Upper lobe of right lung (tissue), 1 donor: Measurements from ENCODE around the gene PKLR. TPM values are rescaled to one million over a fixed set of nuclear protein-coding genes. Genes with fewer than 3 reads are reported as not detected.

Experiments used
- ATAC-seq: fragments of 200-7000 bp; cut with Tn5 transposase; one replicate; pipeline ENCODE4 v1.9.1; 2020; ENCODE audit warnings: mild to moderate bottlenecking, moderate library complexity
- DNase-seq: peaks from one replicate; pipeline ENCODE4 v3.0.0-alpha.2; 2020
- H3K27ac ChIP-seq: fragments of 200-600 bp; one replicate; pipeline ENCODE4 v1.8.0; 2022
- H3K27me3 ChIP-seq: fragments of 200-600 bp; one replicate; pipeline ENCODE4 v1.8.0; 2022; ENCODE audit warnings: mild to moderate bottlenecking
- H3K36me3 ChIP-seq: fragments of 200-600 bp; one replicate; pipeline ENCODE4 v1.8.0; 2022
- H3K4me1 ChIP-seq: fragments of 200-600 bp; one replicate; pipeline ENCODE4 v1.8.0; 2022
- H3K4me3 ChIP-seq: fragments of 200-600 bp; one replicate; pipeline ENCODE4 v1.8.0; 2022; ENCODE audit warnings: mild to moderate bottlenecking
- H3K9me3 ChIP-seq: fragments of 200-600 bp; one replicate; pipeline ENCODE4 v1.8.0; 2022
- intact Hi-C: fragments of 100-400 bp; cut with DNase I; formaldehyde crosslinking; loops from one replicate; pipeline ENCODE4 v1.11.0; 2022
- total RNA-seq: library from RNA; stranded (reverse); fragmentation: NEBNext Ultra II Directional; extraction: Animal tissue kit (Norgen Biotek cat#: 25700); gene quantifications from one replicate; pipeline ENCODE4 v1.2.1, GENCODE V29; 2021
- TF ChIP-seq, protein P1 (sequence below): fragments of 200-600 bp; IDR thresholded peaks from one replicate; pipeline ENCODE4 v1.8.0; 2022; ENCODE audit warnings: antibody characterized with exemption
- donor health status: DM: no; HTN: yes; CAD: no; lungs with severe emphysema.

The PKLR gene
- total RNA-seq, 1 donor from 2014 or later = not detected

DNA sequence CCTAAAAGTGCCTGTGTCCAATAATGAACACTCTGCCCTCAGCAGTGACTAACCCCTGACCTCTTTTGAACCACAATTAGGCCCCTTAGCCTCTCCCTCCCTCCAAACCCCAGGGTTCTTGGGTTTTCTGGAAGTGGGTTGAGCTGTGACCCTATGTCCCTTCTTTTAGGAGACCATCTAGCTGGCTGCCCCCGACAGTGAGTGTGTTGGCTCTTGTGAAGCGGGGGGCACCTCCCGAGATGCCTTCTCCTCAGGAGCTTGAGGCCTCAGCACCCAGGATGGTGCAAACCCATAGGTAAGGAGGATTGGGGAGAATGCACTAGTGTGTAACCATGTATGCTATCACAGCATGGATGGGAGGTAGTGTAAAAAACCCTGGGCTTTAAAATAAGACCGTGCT, 26.7 kb upstream of the PKLR start:
- no peaks in the 10 kb centered on the region for H3K9me3 ChIP-seq
- TF ChIP-seq, protein P1, sequence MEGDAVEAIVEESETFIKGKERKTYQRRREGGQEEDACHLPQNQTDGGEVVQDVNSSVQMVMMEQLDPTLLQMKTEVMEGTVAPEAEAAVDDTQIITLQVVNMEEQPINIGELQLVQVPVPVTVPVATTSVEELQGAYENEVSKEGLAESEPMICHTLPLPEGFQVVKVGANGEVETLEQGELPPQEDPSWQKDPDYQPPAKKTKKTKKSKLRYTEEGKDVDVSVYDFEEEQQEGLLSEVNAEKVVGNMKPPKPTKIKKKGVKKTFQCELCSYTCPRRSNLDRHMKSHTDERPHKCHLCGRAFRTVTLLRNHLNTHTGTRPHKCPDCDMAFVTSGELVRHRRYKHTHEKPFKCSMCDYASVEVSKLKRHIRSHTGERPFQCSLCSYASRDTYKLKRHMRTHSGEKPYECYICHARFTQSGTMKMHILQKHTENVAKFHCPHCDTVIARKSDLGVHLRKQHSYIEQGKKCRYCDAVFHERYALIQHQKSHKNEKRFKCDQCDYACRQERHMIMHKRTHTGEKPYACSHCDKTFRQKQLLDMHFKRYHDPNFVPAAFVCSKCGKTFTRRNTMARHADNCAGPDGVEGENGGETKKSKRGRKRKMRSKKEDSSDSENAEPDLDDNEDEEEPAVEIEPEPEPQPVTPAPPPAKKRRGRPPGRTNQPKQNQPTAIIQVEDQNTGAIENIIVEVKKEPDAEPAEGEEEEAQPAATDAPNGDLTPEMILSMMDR = no peak
- no peak for ATAC-seq
- H3K27me3 ChIP-seq = no peaks in the 10 kb centered on the region
- intact Hi-C loops = loop anchor here (10.0 kb wide), 1 partner anchor 73 kb away; the partner anchor contains the start of gene ENTREP3
- no peak for DNase-seq
- H3K4me1 ChIP-seq = peaks cover 10% of the 10 kb centered on the region
- H3K27ac ChIP-seq = no peak overlapping the region
- peaks cover 46% of the 10 kb centered on the region for H3K36me3 ChIP-seq
- H3K4me3 ChIP-seq = no peak overlapping the region

DNA sequence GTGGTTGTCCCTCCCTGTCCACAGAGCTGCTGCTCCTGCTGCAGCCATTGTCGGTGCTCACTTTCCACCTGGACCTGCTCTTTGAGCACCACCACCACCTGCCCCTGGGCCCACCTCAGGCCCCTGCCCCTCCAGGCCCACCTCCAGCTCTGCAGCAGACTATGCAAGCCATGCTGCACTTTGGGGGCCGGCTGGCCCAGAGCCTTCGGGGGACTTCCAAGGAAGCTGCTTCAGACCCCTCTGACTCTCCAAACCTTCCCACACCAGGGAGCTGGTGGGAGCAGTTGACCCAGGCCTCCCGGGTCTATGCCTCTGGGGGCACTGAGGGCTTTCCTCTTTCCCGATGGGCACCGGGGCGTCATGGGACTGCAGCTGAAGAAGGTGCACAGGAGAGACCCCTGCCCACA, 25.4 kb upstream of the PKLR start:
- intact Hi-C loops = loop anchor here (10.0 kb wide), 1 partner anchor 72 kb away; the partner anchor contains the start of gene ENTREP3
- Histone ChIP-seq H3K36me3 (peaks cover 46% of the 10 kb centered on the region), H3K27me3 (no peaks in the 10 kb centered on the region), H3K9me3 (no peaks in the 10 kb centered on the region), H3K4me1 (peaks cover 20% of the 10 kb centered on the region), H3K4me3 (no peak overlapping the region), H3K27ac (no peak overlapping the region)
- TF ChIP-seq, protein P1 = no peak
- ATAC-seq = no peak
- no peak for DNase-seq

DNA sequence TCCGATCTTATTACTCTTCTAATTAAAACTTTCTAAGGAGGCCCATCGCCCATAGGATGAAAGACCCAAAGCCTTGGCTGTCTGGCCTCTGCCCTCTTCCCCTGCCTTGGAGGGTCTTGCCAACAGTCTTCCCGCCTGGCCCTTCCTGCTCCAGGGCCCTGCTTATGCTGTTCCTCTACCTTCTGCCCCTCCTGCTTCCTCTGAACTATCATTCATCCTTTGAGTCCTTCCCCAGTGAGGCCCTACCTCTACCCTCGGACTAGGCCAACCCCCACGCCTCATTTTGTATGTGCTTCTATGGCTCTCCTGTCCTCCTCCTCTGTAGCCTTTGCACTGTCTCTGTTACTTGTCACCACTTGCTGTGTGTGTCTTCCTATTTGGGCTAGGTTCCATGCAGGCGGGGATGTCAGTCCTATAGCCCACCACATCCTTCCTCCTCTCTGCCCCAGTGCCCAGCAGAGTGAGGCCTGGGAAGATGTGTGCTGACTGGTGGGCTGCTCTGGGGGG, 24.8 kb upstream of the PKLR start:
- TF ChIP-seq, protein P1 = no peak
- peaks cover 40% of the 10 kb centered on the region for H3K36me3 ChIP-seq
- ATAC-seq (no peak), DNase-seq (no peak)
- intact Hi-C loops = loop anchor here (10.0 kb wide), 1 partner anchor 71 kb away; the partner anchor contains the start of gene ENTREP3
- H3K9me3 ChIP-seq = no peaks in the 10 kb centered on the region
- peaks cover 25% of the 10 kb centered on the region for H3K4me1 ChIP-seq
- no peaks in the 10 kb centered on the region for H3K27me3 ChIP-seq
- H3K27ac ChIP-seq = peak overlapping the region; percentile 11
- H3K4me3 ChIP-seq = no peak overlapping the region

DNA sequence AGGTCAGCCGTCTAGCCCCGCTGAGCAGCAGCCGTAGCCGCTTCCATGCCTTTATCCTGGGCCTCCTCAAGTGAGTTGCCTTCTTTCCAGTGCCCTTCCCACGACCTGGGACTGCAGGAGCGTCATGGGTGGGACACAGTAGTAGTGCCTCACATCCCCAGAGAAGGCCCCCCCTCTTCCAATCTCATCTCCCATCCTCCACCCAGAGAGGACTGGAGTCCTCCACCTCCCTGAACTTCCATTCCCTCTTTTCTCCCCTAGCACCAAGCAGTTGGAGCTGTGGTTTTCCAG, 24.3 kb upstream of the PKLR start:
- intact Hi-C loops = loop anchor here (10.0 kb wide), 1 partner anchor 71 kb away; the partner anchor contains the start of gene ENTREP3
- Histone ChIP-seq H3K4me1 (peaks cover 29% of the 10 kb centered on the region), H3K27me3 (no peaks in the 10 kb centered on the region), H3K27ac (peak overlapping the region; percentile 11), H3K36me3 (peaks cover 35% of the 10 kb centered on the region), H3K9me3 (no peaks in the 10 kb centered on the region), H3K4me3 (peak overlapping the region; percentile 76)
- TF ChIP-seq, protein P1 = no peak
- DNase-seq = no peak
- no peak for ATAC-seq

DNA sequence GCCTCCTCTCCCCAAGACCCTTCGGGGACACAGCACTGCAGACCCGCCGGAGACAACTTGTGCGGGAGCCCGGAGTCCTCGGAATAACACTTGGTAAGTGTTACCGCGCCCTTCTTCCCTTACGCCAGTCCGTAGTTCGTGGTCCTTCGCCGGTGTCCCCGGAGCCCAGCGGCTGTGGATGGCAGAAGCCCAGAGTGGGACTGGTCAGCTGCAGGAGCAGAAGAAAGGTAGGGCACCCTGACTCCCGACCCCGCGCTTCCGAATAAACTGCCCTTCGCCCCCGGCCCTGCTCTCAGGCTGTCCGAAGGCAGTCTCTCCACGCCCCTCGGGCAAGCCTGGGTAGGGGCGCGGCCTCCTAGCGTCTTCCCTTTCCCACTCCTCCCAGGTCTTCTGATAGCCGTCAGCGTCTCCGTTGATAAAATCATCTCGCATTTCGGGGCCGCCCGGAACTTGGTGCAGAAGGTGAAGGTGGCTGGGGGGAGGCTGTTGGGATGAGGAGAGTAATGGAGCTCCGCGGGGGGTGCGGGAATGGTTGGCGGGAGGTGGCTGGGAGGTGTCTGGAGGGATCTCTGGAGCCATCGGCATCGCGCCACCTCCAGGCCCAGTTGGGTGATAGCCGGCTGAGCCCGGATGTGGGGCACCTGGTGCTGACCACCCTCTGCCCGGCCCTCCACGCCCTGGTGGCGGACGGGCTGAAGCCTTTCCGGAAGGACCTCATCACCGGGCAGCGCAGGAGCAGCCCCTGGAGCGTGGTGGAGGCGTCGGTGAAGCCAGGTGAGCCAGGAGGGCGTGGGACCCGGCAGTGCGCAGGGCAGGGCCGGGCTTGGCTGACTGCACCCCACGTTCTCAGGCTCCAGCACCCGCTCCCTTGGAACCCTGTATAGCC, 23.7 kb upstream of the PKLR start:
- TF ChIP-seq, protein P1 = peak; percentile 49
- Histone ChIP-seq H3K27me3 (no peaks in the 10 kb centered on the region), H3K9me3 (no peaks in the 10 kb centered on the region), H3K27ac (peak overlapping the region; percentile 92), H3K4me1 (peaks cover 35% of the 10 kb centered on the region), H3K4me3 (peak overlapping the region; percentile 76), H3K36me3 (peaks cover 29% of the 10 kb centered on the region)
- peak; percentile 85 for DNase-seq
- peak; percentile 6 for ATAC-seq
- intact Hi-C loops = loop anchor here (10.0 kb wide), 1 partner anchor 70 kb away; the partner anchor contains the start of gene ENTREP3
